Stimulated activated memory B cell treated with anti-CD40 and anti-IgM and Interleukin-4, amounts not matched to agents 10 μg/mL and 1 μg/mL and 100 μg/mL, for 72 hours (primary cell): Measurements from ENCODE around the gene LNX2.

Experiments used
- ATAC-seq: fragments of 150-1000 bp; cut with Tn5 transposase; 2 replicates; pipeline ENCODE4 v1.10.0; 2021
- H3K27ac Mint-ChIP-seq: one replicate; pipeline ENCODE4 v1.8.0; 2022; ENCODE audit warnings: mild to moderate bottlenecking, mixed read lengths
- H3K27me3 Mint-ChIP-seq: one replicate; pipeline ENCODE4 v1.8.0; 2022; ENCODE audit warnings: mixed read lengths
- H3K36me3 Mint-ChIP-seq: one replicate; pipeline ENCODE4 v1.8.0; 2022; ENCODE audit warnings: mixed read lengths
- H3K4me1 Mint-ChIP-seq: one replicate; pipeline ENCODE4 v1.8.0; 2022; ENCODE audit warnings: mixed read lengths
- H3K4me3 Mint-ChIP-seq: one replicate; pipeline ENCODE4 v1.8.0; 2022; ENCODE audit warnings: mild to moderate bottlenecking, moderate library complexity, mixed read lengths
- H3K9me3 Mint-ChIP-seq: one replicate; pipeline ENCODE4 v1.8.0; 2022; ENCODE audit warnings: mixed read lengths

Gene LNX2

DNA sequence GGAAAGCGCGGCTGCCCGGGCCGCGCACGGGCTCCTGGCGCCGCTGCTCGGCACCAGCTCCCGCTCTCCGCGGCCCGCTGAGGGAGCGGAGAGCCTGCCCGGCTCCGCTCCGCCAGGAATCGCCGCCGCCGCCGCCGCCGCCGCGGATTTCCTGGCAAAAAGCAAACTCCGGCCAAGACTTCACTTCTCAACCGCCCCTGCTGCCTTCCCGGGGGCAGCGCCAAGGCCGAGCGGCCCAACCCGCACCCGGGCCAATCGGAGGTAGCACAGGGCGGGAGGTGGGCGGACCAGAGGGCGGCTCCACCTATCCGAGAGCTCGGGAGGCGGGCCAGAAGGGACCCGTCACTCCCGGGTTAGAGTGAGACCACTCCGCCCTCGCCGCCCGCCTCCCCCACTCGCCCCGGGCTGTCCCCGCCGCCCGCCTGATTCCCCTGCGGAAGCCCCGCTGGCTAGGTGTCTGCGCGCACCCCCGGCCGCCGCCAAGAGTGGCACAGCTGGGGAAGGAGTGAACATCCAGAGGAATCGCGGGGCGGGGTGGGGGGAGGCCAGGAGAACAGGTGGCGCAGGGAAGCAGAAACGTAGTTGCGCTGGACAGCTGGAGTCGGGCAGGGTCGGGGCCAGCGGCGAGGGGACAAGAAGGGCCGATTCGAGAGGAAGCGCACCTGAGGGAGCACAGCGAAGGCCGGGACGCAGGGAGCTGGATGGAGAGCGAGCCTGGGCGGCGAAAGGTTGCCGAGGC lies at the start of gene LNX2:
TSS of gene LNX2 (minus strand) at position 153 of the 739 bp plus-strand sequence. CDS start 38,826 bp downstream, outside the sequence.
- peak within 1 kb of the TSS; percentile 86 for H3K27ac Mint-ChIP-seq
- H3K9me3 Mint-ChIP-seq: no peaks in the 10 kb centered on the region
- H3K27me3 Mint-ChIP-seq: no peaks in the 10 kb centered on the region
- H3K4me1 Mint-ChIP-seq: peaks cover 63% of the 10 kb centered on the region
- H3K36me3 Mint-ChIP-seq: peaks cover 20% of the 10 kb centered on the region
- peak within 1 kb of the TSS; percentile 92 for H3K4me3 Mint-ChIP-seq
- peak; percentile 96 for ATAC-seq

DNA sequence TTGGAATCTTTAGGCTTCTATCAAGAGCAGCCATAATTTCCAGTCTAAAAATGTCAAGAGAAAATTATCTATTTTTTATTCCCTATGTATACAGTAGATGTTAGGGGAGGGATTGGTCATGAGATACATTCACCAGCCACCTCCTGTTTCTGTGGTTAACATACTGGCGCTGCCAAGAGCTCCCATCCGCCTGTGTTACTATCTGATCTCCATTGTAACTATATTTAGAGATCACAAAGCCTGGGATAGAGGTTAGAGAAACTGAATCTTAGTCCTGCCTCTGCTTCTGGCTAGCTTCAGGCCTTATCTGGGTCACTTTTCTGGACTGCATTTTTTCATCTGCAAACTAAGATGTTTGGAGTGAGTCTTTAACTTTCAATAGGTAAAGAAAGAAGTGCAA lies 47.6 kb upstream of the LNX2 start:
- Mint-ChIP-seq H3K27me3 (no peaks in the 10 kb centered on the region), H3K36me3 (peaks cover 16% of the 10 kb centered on the region), H3K4me1 (no peaks in the 10 kb centered on the region), H3K4me3 (no peak overlapping the region), H3K27ac (no peak overlapping the region), H3K9me3 (no peaks in the 10 kb centered on the region)
- ATAC-seq: no peak

GRCh38 chr13:27666951-27667350 lies 46.6 kb upstream of the LNX2 start:
- Mint-ChIP-seq H3K27me3 (no peaks in the 10 kb centered on the region), H3K4me1 (no peaks in the 10 kb centered on the region), H3K4me3 (no peak overlapping the region), H3K36me3 (peaks cover 16% of the 10 kb centered on the region), H3K9me3 (no peaks in the 10 kb centered on the region), H3K27ac (no peak overlapping the region)
- ATAC-seq: no peak

DNA sequence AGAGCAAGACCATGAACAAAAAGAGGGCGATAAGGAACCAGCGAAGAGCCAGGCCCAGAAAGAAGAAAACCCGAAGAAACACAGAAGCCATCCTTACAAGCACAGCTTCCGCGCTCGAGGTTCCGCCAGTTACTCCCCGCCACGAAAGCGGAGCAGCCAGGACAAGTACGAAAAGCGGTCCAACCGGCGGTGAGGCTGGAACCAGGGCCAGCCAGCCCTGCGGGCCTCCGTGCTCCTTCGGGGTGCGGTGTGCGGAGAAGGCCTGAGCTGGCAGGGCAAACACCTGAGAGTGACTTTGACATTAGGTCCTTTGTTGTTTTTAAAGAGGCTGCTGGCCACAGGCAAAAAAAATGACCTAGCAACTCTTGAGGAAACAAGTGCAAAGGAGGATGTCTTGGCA lies 45.4 kb upstream of the LNX2 start:
- Mint-ChIP-seq H3K27me3 (no peaks in the 10 kb centered on the region), H3K27ac (no peak overlapping the region), H3K4me3 (no peak overlapping the region), H3K36me3 (peaks cover 17% of the 10 kb centered on the region), H3K4me1 (peaks cover 2% of the 10 kb centered on the region), H3K9me3 (no peaks in the 10 kb centered on the region)
- no peak for ATAC-seq

DNA sequence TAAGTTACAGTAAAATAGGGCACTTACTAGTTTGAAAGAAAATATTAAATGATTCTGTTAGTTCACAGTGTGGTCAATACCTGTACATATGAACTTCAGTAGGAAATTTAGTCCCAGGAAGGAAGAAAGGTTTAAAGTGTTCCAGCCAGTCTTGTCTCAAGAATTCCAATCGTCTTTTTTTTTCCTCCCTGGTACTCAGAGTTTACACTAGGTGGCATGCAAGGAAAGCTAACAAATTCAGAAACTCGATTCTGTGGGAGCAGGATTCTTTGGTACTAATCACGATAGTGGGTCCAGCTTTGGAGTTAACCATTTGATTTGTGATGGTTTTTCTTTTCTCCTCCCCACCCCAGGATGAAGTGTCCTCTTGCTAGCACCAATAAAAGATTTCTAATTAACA lies 45.0 kb upstream of the LNX2 start:
- H3K9me3 Mint-ChIP-seq: no peaks in the 10 kb centered on the region
- H3K4me3 Mint-ChIP-seq: no peak overlapping the region
- H3K27ac Mint-ChIP-seq: no peak overlapping the region
- H3K36me3 Mint-ChIP-seq: peaks cover 22% of the 10 kb centered on the region
- H3K4me1 Mint-ChIP-seq: peaks cover 6% of the 10 kb centered on the region
- H3K27me3 Mint-ChIP-seq: no peaks in the 10 kb centered on the region
- no peak for ATAC-seq

DNA sequence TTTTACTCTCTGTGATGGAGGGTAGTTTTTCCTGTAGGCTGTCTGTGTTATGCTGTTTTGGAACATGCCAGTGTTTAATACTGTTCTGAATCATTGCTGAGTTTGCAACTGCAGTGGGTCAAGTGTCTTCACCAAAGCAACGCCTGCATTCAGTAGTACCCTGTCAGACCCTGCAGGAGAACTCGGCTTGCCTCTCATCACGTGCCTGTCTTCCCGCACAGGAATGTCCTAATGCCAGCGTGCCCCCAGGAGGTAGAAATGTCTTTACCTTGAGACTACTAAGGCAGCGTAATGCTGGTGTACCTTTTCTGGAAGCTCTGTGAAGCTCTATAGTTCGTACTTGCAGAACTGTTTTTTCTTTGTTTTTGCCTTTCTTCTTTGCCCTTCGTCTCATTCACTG lies 43.6 kb upstream of the LNX2 start:
- H3K27me3 Mint-ChIP-seq: no peaks in the 10 kb centered on the region
- no peak overlapping the region for H3K4me3 Mint-ChIP-seq
- H3K27ac Mint-ChIP-seq: no peak overlapping the region
- ATAC-seq: no peak
- peaks cover 28% of the 10 kb centered on the region for H3K36me3 Mint-ChIP-seq
- peaks cover 6% of the 10 kb centered on the region for H3K4me1 Mint-ChIP-seq
- H3K9me3 Mint-ChIP-seq: no peaks in the 10 kb centered on the region

- Mint-ChIP-seq H3K27me3 (no peaks in the 10 kb centered on the region), H3K4me3 (no peak overlapping the region), H3K27ac (no peak overlapping the region), H3K4me1 (peaks cover 6% of the 10 kb centered on the region), H3K9me3 (no peaks in the 10 kb centered on the region), H3K36me3 (peaks cover 28% of the 10 kb centered on the region)
- no peak for ATAC-seq
Observed at GRCh38 chr13:27662738-27663470, 42.6 kb upstream of the LNX2 start.

DNA sequence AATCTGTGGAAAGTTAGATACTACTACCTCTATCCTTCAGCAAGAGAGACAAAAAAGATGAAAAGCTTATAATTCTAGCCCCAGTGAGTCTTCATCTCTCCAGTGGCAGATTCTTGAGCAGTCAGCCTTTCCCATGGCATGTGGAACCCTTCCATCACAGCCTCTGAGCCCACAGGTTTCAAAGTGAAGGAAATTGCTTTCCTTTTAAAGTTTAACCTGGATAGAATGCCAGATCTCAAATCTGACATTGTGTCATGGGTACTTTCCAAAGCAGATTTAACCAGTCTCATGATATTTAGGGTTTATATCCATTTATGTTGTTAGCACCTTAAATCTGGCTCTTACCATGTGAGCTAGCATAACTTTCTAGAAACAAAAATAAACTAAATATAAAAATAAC lies 40.7 kb upstream of the LNX2 start:
- Mint-ChIP-seq H3K4me3 (no peak overlapping the region), H3K9me3 (no peaks in the 10 kb centered on the region), H3K4me1 (peaks cover 6% of the 10 kb centered on the region), H3K36me3 (peaks cover 26% of the 10 kb centered on the region), H3K27me3 (no peaks in the 10 kb centered on the region), H3K27ac (no peak overlapping the region)
- ATAC-seq: no peak

DNA sequence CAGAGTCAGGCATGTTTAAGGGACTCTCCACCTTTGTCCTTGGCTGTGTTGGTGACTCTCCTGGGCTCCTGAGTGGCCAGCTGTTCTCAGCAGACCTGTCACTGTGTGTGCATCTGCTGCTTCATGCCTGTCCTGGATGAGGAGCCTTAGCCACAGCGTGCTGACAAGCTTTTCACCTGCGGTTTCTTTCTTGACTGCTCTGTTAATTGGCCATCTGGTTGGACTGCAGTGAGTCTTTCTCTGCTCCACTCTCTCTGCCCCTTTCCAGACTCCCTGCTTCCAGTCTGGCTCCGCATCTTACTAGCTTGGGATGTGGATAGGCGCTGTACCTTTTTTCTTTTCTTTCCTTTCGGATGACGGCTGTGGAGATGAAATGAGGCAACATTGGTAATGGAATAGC lies 40.2 kb upstream of the LNX2 start:
- no peak for ATAC-seq
- Mint-ChIP-seq H3K4me1 (peaks cover 6% of the 10 kb centered on the region), H3K27ac (no peak overlapping the region), H3K4me3 (no peak overlapping the region), H3K36me3 (peaks cover 30% of the 10 kb centered on the region), H3K9me3 (no peaks in the 10 kb centered on the region), H3K27me3 (no peaks in the 10 kb centered on the region)

- no peak overlapping the region for H3K27ac Mint-ChIP-seq
- no peaks in the 10 kb centered on the region for H3K27me3 Mint-ChIP-seq
Observed at GRCh38 chr13:27659145-27659865, 39.0 kb upstream of the LNX2 start.

GRCh38 chr13:27658546-27658945 lies 38.2 kb upstream of the LNX2 start:
- Mint-ChIP-seq H3K4me3 (no peak overlapping the region), H3K9me3 (no peaks in the 10 kb centered on the region), H3K36me3 (peaks cover 26% of the 10 kb centered on the region), H3K27me3 (no peaks in the 10 kb centered on the region), H3K27ac (no peak overlapping the region), H3K4me1 (peaks cover 6% of the 10 kb centered on the region)
- ATAC-seq: no peak

More at GRCh38 chr13:27659145-27659865, 39.0 kb upstream of the LNX2 start:
- Mint-ChIP-seq H3K9me3 (no peaks in the 10 kb centered on the region), H3K36me3 (peaks cover 29% of the 10 kb centered on the region), H3K4me1 (peaks cover 6% of the 10 kb centered on the region), H3K4me3 (no peak overlapping the region)
- ATAC-seq: no peak

DNA sequence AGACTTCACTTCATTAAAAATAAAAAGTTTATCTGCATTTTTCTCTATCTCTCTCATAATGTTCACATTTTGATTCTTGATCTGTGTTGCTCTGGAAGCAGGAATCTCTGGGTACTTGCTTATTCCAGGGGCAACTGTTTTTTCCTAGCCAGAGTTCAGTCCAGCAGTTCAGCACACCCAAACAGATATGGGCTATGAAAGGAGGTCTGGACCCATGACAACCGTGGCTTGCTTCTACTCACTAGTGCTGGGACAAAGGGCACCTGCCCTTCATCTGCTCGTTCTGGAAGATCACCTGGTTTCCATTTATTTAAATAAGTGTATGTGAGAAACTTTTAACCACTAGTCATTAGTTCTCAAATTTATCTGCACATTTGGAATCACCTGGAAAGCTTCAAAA lies 37.4 kb upstream of the LNX2 start:
- Mint-ChIP-seq H3K36me3 (peaks cover 26% of the 10 kb centered on the region), H3K27ac (no peak overlapping the region), H3K9me3 (no peaks in the 10 kb centered on the region)

GRCh38 chr13:27654816-27655215 lies 34.5 kb upstream of the LNX2 start:
- Mint-ChIP-seq H3K9me3 (peaks cover 3% of the 10 kb centered on the region), H3K27me3 (no peaks in the 10 kb centered on the region), H3K27ac (no peak overlapping the region), H3K4me3 (no peak overlapping the region), H3K4me1 (no peaks in the 10 kb centered on the region), H3K36me3 (peaks cover 34% of the 10 kb centered on the region)
- ATAC-seq: no peak

More for the DNA sequence above, 37.4 kb upstream of the LNX2 start:
- no peaks in the 10 kb centered on the region for H3K27me3 Mint-ChIP-seq
- H3K4me3 Mint-ChIP-seq: no peak overlapping the region
- peaks cover 6% of the 10 kb centered on the region for H3K4me1 Mint-ChIP-seq
- no peak for ATAC-seq

- no peak overlapping the region for H3K4me3 Mint-ChIP-seq
- no peak for ATAC-seq
Observed at GRCh38 chr13:27654059-27654458, 33.7 kb upstream of the LNX2 start.

DNA sequence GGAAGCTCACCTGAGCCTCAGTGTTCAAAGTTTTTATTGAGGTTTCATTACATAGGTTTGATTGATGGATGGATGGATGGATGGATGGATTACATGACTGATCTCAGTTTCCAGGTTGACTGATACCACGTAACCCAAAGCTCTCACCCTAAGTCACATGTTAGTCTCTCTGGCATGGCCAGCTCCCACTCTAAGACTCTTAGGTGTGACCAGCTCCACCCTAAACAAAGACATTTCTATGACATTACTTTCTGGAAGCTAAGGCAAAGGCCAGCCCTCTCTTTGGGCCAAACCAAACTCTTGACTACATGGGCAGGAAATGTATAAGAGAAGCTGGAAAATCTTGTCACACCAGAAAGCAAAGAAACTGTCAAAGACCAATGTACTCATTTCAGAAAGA lies 30.0 kb upstream of the LNX2 start:
- Mint-ChIP-seq H3K4me3 (no peak overlapping the region), H3K4me1 (peaks cover 2% of the 10 kb centered on the region), H3K36me3 (peaks cover 51% of the 10 kb centered on the region), H3K9me3 (peaks cover 3% of the 10 kb centered on the region), H3K27me3 (no peaks in the 10 kb centered on the region), H3K27ac (no peak overlapping the region)
- no peak for ATAC-seq

More at GRCh38 chr13:27654059-27654458, 33.7 kb upstream of the LNX2 start:
- H3K27me3 Mint-ChIP-seq: no peaks in the 10 kb centered on the region
- peaks cover 36% of the 10 kb centered on the region for H3K36me3 Mint-ChIP-seq
- no peaks in the 10 kb centered on the region for H3K4me1 Mint-ChIP-seq
- peaks cover 3% of the 10 kb centered on the region for H3K9me3 Mint-ChIP-seq
- no peak overlapping the region for H3K27ac Mint-ChIP-seq
